ENCODE measurements around the gene TPCN2. TPM values are rescaled to one million over a fixed set of nuclear protein-coding genes. Genes with fewer than 3 reads are reported as not detected.
"Not testable (repeated sequence)": the region's sequence is repeated elsewhere in the genome, so short reads cannot be mapped to it uniquely, and the experiment has no call there.

The TPCN2 gene
- total RNA-seq, 1 donor from 2014 or later: 8.6 TPM

- DNase-seq: no peak
Observed at GRCh38 chr11:69130654-69131053, 81.9 kb downstream of the TPCN2 start.

GRCh38 chr11:69131121-69131566 is 82.4 kb downstream of the TPCN2 start:
- DNase-seq: no peak

- peak; percentile 37 for DNase-seq
Observed at GRCh38 chr11:69131644-69132300, 83.0 kb downstream of the TPCN2 start.

GRCh38 chr11:69132301-69132670 is 83.6 kb downstream of the TPCN2 start:
- DNase-seq: no peak

- DNase-seq: no peak
Observed at GRCh38 chr11:69133251-69133650, 84.5 kb downstream of the TPCN2 start.

- DNase-seq: not testable (repeated sequence)
Observed at GRCh38 chr11:69134182-69134581, 85.5 kb downstream of the TPCN2 start.

- no peak for DNase-seq
Observed at GRCh38 chr11:69134957-69135356, 86.2 kb downstream of the TPCN2 start.

GRCh38 chr11:69135420-69136363 is 87.0 kb downstream of the TPCN2 start:
- no peak for DNase-seq

- no peak for DNase-seq
Observed at GRCh38 chr11:69136471-69136870, 87.7 kb downstream of the TPCN2 start.

GRCh38 chr11:69137151-69137844 is 88.6 kb downstream of the TPCN2 start:
- DNase-seq: no peak

GRCh38 chr11:69138265-69138664 is 89.5 kb downstream of the TPCN2 start:
- DNase-seq: no peak

GRCh38 chr11:69140161-69140560 is 91.4 kb downstream of the TPCN2 start:
- not testable (repeated sequence) for DNase-seq

- DNase-seq: no peak
Observed at GRCh38 chr11:69140635-69141034, 91.9 kb downstream of the TPCN2 start.

GRCh38 chr11:69141742-69142141 is 93.0 kb downstream of the TPCN2 start:
- no peak for DNase-seq

- DNase-seq: no peak
Observed at GRCh38 chr11:69142895-69143294, 94.2 kb downstream of the TPCN2 start.

GRCh38 chr11:69144316-69145049 is 95.8 kb downstream of the TPCN2 start:
- no peak for DNase-seq

GRCh38 chr11:69145050-69145380 is 96.3 kb downstream of the TPCN2 start:
- peak; percentile 38 for DNase-seq

GRCh38 chr11:69148377-69148762 is 99.6 kb downstream of the TPCN2 start:
- no peak for DNase-seq

- DNase-seq: no peak
Observed at GRCh38 chr11:69148806-69149205, 100.1 kb downstream of the TPCN2 start.

GRCh38 chr11:69149338-69150045 is 100.8 kb downstream of the TPCN2 start:
- not testable (repeated sequence) for DNase-seq

GRCh38 chr11:69150175-69150574 is 101.4 kb downstream of the TPCN2 start:
- no peak for DNase-seq

- DNase-seq: peak; percentile 7
Observed at GRCh38 chr11:69151836-69152235, 103.1 kb downstream of the TPCN2 start.
